ENCODE data around the gene PRKCZ.

GRCh38 chr1:2049718-2050431 is at the start of gene PRKCZ:
- TF ChIP-seq TAF1 (IDR thresholded peaks at IDR 0.05; ENCODE audit: borderline replicate concordance, insufficient read depth, low read length) (no peak), POLR2AphosphoS5 (IDR thresholded peaks at IDR 0.05; ENCODE audit: low read depth, low read length) (no peak), REST (IDR thresholded peaks at IDR 0.05; ENCODE audit: insufficient read depth in 1 of 2, low read depth in 2 of 2, low read length in 2 of 2) (no peak)

All from PFSK-1 (cell line).